Body of pancreas (tissue), 4 donors: Measurements from ENCODE around the gene KRTAP17-1.

Experiments used
- CTCF ChIP-seq, 7 experiments: fragments of 450-650 bp in 4 of 7; fragments of 200-600 bp in 3 of 7; sonication (generic) in 3 of 7; IDR thresholded peaks; one replicate each; pipeline ENCODE4 v1.5.1; 2016 to 2019; ENCODE audit warnings: antibody characterized with exemption in 7 of 7
- POLR2A ChIP-seq, 3 donors: fragments of 450-650 bp; IDR thresholded peaks; one replicate each; pipeline ENCODE4 v1.6.1; 2016; ENCODE audit warnings: antibody characterized with exemption in 3 of 3, mild to moderate bottlenecking in 2 of 3

DNA sequence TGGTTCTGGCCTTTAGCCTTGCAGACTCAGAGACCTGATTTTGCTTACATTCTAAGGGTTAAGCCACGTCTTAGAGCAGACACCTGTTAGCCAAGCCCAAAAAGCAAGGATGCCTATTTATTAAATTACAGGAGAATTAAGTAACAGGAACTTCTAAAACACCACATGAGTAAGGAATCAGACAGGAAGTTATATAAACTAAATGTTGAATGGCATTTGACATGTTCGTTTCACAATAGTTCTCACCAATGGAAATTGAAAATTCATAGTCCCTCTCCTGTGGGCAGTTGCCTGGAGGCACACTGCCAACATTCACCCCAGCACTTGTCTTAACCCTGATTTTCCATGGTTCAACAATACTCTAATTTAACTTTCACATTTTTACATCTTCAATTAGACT is 31.0 kb downstream of the KRTAP17-1 start:
- TF ChIP-seq CTCF (IDR thresholded peaks at IDR 0.05) (no peak), POLR2A (IDR thresholded peaks at IDR 0.05) (no peak)
